HG02943 (cell line): ENCODE measurements around the gene MYO10.
"Not testable (repeated sequence)": the region's sequence is repeated elsewhere in the genome, so short reads cannot be mapped to it uniquely, and the experiment has no call there.

Experiments
- ATAC-seq: cut with Tn5 transposase; IDR thresholded peaks from one replicate; pipeline ENCODE4 v1.9.1; 2021; ENCODE audit warnings: mild to moderate bottlenecking, low read depth, moderate library complexity; ENCODE audit not compliant: unreplicated experiment

The MYO10 gene

GRCh38 chr5:16936150-16936988 is at the start of gene MYO10:
TSS of gene MYO10 (minus strand) at chr5:16936288. CDS start at chr5:16935808, 480 bp downstream.
- no peak for ATAC-seq

GRCh38 chr5:16985304-16985703 is 49.2 kb upstream of the MYO10 start:
- ATAC-seq = not testable (repeated sequence)

GRCh38 chr5:16983972-16984371 is 47.9 kb upstream of the MYO10 start:
- ATAC-seq = no peak

- no peak for ATAC-seq
Measured at GRCh38 chr5:16983022-16983639, 47.0 kb upstream of the MYO10 start.

- ATAC-seq = no peak
Measured at GRCh38 chr5:16981700-16982099, 45.6 kb upstream of the MYO10 start.

GRCh38 chr5:16980983-16981382 is 44.9 kb upstream of the MYO10 start:
- no peak for ATAC-seq

- no peak for ATAC-seq
Measured at GRCh38 chr5:16978296-16978695, 42.2 kb upstream of the MYO10 start.

- ATAC-seq = peak; percentile 81
Measured at GRCh38 chr5:16976625-16977008, 40.5 kb upstream of the MYO10 start.

GRCh38 chr5:16975950-16976624 is 40.0 kb upstream of the MYO10 start:
- ATAC-seq = peak; percentile 79

GRCh38 chr5:16974981-16975380 is 38.9 kb upstream of the MYO10 start:
- ATAC-seq = no peak

- ATAC-seq = no peak
Measured at GRCh38 chr5:16970826-16971225, 34.7 kb upstream of the MYO10 start.

- ATAC-seq = no peak
Measured at GRCh38 chr5:16970260-16970659, 34.2 kb upstream of the MYO10 start.

GRCh38 chr5:16965581-16965980 is 29.5 kb upstream of the MYO10 start:
- ATAC-seq = no peak

- ATAC-seq = no peak
Measured at GRCh38 chr5:16963821-16964220, 27.7 kb upstream of the MYO10 start.

GRCh38 chr5:16961131-16961530 is 25.0 kb upstream of the MYO10 start:
- ATAC-seq = no peak

GRCh38 chr5:16957304-16958196 is 21.5 kb upstream of the MYO10 start:
- no peak for ATAC-seq

- ATAC-seq = no peak
Measured at GRCh38 chr5:16953729-16954128, 17.6 kb upstream of the MYO10 start.

GRCh38 chr5:16952968-16953671 is 17.0 kb upstream of the MYO10 start:
- no peak for ATAC-seq

- no peak for ATAC-seq
Measured at GRCh38 chr5:16946725-16947124, 10.6 kb upstream of the MYO10 start.
